Nucleus accumbens (tissue), 56 donors: ENCODE measurements around the gene CUEDC1.

Source experiments
- DNase-seq, 56 donors: peaks; one replicate each; lab custom pipeline; 2025; lab: John Stamatoyannopoulos, UW

CUEDC1 gene

DNA sequence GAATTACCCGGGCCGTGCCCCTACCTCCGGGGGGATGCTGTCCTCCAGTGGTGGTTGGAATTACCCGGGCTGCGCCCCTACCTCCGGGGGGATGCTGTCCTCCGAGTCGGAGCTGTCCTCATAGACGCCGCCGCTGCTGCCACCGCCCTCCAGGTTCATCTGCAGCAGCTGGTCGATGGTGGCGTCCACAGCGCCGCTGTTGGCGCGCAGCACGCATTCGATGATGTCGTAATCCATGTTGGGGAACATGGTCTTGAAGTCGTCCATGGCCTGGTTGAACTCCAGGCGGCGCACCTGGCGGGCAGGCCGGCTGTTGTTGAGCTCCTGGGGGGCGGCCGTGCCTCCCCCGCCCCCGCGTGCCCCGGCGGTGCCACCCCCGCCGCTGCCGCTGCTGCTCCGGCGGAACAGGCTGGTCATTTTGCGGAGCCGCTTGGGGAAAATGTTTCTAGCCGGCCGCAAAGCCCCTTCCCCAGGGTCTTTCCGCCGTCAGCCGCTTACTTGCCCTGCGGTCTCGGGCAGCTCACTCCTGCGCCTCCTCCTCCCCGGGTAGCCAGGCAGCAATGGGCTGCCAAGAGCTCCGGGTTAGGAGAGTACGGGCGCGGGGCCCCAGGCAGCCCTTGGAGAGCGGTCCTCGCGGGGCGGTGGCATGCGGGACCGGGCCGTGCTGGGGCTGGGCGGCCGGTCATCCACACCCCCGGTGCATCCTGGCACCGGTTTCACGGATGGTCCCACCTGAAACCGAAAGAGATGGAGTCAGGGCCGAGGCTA is 69.9 kb downstream of the CUEDC1 start:
- no peak for DNase-seq

DNA sequence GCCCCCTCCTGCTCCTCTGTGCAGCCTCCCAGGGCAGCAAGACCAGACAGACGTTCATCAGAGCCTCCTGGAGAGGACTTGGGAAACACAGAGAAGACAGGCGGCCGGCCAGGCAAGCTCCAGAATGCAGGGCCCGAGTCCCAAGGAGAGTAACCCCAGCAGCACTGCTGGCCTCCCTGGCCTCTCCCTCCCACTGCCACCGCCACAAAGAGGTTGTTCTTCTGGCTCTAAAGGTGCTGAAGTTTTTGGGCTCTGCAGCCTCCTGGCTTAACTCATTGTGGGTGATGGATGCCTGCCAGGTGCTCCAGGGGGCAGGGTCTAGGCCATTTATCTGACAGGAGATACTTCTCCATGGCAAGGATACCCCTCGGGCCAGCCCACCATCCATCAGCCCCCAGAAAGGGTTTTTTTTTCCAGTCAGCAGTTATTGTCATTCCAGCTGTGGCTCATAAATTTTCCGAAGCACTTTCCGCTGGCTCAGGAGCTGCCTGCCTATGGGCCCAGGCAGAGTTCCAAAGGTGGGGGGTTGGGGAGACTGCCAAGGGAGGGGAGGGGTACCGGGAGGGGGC is 73.3 kb downstream of the CUEDC1 start:
- DNase-seq, result peak in 4 of 56 donors; percentile 24 to 42 (median 32)

DNA sequence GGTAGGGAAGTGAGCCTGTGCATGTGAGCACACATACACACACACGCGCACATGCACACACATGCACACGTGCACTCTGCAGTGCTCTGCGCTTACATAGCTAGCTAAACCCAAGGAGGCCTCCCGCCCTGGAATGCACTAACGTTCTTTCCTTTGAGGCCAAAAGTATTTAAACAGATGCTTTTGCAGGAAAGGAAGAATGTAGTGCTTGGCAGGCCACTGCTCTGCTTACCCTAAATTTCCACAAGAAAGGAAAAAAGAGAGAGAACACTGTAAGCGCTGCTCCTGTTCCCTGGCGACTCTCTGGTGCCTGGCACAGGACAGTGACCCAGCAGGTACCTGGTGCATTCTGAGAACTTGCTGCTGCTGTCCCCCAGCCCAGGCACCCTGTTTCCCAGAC is 74.1 kb downstream of the CUEDC1 start:
- no peak for DNase-seq

DNA sequence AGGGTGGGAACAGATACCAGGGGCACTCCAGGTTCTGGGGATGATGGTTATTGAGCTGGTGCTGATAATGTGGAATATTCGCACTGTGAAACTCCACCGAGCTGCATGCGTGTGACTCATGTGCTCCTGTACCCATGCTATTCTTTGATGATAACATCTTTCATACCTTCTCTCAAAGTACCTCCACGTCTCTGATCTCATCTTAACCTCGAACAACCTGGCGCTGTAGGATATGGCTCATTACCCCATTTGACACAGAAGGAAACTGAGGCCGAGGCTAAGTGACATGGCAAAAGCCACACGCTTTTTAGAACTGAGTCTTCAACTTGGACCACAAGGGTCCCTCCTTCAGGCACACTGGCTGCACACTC is 75.1 kb downstream of the CUEDC1 start:
- DNase-seq, result peak in 1 of 56 donors; percentile 24

DNA sequence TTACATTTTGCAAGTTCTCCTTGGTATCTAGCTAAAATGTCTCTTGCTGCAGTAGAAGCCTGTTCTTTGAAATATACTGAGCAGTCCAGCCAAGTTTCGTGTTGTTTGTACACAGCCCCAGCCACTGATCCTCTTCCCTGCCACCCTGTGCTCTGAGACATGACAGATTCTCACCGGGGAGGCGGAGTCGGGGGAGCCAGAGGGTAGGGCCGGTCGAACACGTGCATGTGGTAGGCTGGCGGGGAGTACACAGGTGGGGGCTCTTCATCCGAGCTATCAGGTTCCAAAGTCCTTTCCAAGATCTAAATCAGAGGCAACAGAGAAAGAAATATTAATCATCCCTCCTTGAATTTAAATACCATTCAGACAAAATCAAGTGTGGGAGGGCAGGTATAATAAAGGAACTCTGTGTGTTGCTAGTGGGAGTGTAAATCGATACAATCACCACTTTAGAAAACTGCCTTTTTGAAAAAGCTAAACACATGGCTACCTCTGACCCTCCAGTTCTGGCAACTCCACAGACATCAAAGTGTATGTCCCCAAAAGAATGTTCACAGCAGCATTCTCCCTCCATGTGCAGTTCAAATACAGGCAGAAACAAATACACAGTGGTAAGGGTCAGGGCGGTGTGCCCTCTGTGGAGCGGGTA is 75.7 kb downstream of the CUEDC1 start:
- no peak for DNase-seq

DNA sequence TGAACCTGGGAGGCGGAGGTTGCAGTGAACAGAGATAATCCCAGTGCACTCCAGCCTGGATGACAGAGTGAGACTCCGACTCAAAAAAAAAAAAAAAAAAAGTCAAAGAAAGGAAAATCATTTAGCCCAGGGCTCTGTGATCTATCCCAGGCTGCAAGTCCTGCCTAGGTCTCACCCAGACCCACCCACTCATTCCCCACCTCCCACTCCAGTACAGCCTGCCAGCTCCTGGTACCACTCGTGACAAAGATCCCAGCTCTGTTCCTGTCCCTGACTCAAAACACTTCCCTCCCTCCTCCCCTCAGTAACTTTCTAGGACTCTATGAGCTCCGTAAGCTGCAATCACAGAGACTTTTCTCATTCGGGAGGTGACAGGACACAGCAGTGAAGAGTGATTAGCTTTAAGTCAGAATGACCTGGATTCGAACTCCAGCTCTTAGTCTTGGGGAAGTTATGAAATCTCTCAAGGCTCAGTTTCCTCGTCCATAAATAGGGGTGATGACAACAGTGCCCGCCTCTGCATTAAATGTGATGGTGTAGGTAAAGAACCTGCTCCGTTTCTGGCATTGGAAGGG is 77.3 kb downstream of the CUEDC1 start:
- DNase-seq, result no peak

DNA sequence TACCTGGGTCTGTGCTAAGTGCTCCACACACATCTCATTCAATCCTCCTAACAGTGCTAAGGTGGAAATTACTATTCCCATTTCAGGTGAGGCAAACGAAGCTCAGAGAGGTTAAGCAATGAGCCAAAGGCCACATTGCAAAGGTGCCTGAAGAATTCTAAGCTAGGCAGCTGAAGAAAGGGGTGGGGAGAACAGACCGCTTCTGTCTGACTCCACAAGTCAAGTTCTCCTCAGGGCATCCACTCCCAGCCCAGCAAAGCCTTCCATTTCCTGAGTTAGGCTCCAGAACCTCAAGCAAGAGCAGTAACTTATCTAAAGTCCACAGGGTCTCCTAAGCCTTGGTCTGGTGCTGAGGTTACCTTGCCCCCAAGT is 78.4 kb downstream of the CUEDC1 start:
- no peak for DNase-seq

DNA sequence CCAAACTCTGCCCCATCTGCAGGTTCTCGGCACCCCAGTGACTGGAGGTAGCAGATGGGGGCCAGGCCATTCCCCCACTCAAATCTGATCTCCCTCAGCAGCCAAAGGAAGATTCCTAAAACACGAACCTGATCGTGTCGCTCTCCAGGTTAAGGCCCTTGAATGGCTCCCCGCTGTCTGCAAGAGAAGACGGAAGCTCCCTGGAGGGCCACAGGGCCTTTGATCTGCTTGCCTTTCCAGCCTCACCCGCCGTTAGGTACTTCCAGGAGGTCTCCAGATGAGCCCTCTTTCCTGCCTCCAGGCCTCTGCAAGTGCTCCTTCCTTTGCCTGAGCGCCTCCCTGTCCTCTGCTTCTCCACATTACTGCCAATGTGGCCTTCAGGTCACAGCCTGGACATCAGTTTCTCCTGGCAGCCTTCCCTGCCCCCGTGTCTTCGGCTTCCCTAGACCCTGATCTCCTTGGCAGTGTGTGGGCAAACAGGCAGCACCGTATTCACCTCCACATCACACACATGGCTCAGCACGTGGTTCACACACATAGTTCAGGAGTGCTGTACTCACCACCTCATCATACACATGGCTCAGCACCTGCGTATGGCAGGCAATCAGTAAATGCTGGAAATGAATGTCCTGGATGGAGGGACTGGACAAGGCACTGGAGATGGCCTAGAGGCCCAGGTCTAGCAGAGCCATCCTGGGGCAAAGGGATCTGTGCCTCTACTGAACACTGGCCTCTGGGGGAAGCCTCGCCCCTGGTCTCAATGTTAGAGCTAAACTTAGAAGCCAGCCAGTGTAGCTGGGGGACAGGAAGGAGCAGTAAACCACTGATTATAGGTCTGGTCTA is 79.0 kb downstream of the CUEDC1 start:
- no peak for DNase-seq

DNA sequence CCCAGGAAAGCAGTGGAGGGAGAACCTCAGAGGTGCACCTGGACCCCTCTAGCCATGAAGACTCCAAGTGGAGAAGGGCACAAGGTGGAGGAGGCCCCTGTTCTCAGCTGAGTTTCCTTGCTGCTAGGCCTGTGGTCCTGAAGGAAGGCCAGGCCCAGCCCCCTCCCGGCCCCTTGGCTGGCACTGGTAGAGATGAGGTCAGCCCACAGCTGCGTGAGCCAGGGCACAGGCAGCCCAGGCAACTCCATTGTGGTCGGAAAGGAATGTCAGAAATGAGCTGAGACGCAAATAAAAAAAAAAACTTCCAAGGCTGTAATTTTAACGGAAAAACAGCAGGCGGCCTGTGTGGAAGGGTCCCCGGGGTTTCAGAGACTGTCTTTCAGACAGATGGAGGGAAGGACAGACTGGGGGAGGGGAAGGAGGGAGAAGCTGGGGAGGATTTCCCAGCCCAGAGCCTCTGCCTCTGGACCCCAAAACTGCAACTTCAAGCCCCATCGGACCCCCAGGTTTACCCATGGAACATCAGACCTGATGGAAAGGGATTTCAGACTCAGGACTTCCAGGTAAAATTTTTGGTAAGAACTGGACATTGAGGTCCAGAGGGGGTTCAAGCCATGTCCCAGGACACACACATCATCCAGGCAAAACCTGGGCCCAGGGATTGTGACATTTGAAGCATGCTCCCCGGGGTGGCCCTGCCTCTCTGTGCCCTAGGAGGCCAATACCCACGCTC is 79.8 kb downstream of the CUEDC1 start:
- peak in 54 of 56 donors; percentile 27 to 89 (median 70) for DNase-seq

DNA sequence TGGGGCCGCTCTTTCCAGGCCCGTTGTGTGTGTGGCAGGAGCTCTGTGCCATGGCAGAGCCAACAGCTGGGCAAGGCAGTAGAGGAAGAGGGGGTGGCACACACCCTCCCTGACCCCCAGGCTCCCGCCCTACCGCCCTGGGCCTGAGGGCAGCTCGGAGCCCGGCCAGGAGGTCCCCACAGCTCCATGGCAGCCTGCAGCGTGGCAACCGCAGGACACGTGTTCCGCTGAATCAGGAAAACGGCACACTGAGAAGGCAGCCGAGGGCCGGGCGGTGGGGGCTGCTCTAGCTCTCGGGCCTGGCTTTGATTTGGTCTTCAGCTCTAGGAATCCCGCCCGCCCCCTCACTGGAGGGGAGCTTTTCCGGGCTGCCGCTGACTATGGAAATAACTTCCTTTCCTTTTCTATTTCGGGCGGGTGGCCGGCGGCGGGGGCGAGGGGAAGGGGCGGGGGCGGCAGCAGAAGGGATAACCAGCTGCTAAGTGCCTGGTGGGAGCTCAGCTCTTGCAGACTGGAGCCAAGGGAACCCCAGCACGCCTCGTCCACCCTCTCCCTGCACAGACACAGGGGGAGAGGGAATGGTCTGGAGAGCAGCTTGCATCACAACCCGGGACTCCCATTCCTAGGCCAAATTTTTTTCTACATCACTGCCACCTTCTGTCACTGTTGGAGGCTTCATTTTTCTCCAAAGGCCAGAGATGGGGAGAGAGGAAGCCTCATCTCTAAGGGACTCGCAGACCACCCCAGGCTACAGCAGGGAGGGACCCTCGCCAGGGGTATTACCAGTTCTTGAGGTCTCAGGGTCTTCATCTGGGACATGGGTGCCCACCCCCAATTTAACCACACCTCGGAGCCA is 80.5 kb downstream of the CUEDC1 start:
- DNase-seq, result peak in 53 of 56 donors; percentile 42 to 88 (median 70)

DNA sequence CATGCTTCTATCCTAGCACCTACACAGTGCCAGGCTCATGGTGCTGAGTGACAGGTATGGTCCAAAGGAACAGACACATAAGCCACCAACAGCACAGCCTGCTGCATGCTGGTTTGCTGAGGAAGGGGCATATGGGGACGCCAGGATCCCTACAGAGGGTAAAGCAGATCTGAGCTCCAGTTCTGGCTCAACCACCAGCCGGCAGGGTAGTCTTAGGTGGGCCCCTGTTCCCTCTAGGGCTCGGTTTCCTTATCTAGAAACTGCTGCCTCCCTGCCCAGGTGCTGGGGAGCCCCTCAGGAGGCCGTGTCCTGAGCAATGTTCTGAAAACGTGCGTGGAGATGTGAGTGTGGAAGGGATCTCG is 81.2 kb downstream of the CUEDC1 start:
- no peak for DNase-seq

DNA sequence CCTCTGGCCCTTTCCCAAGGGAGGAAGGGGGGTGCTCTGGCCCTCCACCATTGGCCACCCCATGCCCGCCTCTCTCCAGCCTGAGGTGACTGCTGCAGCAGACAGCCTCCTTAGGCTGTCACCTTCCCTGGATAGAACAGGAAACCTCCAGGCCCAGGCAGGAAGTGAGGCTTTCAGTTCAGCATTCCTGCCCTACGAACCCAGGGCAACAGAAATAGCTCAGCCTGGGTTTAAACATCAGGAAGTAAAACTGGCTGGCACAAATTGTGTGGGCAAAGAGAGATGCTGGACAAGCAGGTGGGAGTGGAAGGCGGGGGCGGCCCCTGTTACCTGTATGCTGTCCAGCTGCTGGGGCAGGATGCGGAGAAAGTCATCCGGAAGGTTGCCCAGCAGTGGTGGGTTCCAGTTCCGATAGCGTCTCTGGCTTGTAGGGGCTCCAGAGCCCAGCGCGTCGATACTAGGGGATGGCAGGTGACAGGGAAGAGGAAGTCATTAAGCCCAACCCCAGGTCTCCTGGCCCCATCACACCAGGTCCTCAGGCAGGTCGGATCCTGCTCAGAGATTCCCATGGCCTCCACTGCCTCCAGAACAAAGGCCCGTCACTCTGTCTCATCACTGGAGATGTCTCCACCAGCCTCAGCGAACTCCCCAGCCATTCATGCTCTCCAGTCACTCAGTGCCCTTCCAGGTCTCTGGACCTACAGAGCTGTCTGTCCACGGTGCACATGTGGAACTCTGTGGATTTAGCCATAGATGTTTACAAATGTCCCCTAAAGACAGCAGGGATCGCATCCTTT is 81.8 kb downstream of the CUEDC1 start:
- DNase-seq, result peak in 6 of 56 donors; percentile 17 to 28 (median 22)

DNA sequence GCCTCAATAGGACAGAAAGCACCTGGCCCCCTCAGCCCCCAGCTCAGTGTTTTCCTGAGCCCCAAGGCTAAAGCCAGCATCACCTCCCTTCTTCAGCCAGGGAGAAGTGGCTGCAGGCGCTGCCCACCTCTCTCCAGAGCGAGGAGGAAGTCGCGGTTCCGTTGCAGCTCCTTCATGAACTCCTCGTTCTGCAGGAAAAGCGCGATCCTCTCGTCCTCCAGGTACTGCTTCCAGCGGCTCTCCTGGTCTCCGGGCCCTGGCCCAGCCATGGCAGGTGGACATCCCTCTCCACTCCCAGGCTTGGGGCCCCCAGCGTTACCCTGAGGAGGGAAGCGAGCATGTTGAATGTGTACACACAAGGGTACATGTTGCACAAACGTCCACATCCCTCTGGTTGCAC is 82.7 kb downstream of the CUEDC1 start:
- no peak for DNase-seq

DNA sequence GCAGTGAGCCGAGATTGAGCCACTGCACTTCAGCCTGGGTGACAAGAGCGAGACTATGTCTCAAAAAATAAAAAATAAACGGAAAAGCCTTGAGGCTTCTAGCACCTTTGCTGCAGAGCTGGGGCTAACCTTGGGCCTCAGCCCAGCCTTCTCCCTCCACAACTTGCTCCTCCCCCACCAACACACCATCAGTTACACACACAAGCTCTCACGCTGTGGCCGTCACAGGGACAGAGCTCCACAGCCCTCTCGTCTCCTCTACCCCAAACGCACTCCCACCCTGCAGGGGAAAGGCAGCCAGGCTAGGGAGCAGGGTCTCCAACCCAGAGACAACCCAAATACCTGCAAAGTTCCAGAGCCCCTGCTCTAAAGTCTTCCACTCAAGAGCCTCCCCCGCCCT is 83.3 kb downstream of the CUEDC1 start:
- DNase-seq, result no peak

DNA sequence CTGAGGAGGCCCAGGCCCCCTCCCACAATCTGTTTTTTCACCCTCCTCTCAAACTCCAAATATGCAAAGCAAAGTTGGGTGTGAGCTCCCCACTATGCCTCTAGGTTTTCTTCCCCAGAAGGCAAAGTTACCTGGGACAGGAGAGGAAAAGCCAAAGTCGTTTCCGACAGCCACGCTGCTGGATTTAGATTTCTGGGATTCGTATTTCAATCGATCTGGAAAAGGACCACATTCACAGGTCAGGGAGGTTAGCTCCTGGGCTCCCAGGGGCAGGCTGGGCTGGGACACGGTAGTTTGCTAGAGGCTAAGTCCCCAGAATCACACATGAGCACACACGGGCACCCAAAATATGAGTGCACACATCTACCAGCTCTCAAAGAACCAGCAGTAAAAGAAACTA is 84.1 kb downstream of the CUEDC1 start:
- no peak for DNase-seq

DNA sequence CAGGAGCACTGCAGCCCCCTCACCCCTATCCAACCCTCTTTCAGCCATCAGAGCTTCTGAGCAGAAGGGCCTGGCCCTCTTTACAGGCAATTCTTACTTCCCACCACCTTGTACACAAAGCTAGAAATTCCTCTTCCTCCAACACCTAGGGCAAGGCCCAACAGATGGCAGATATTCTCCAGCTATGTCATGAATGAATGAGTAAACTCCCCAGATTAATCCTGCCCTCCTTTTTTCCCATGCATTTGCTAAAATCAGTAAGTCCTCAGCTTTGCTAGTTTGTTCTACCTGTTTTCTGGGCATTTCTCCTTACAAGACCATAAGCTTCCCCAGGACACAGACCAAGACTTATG is 85.0 kb downstream of the CUEDC1 start:
- DNase-seq, result no peak

DNA sequence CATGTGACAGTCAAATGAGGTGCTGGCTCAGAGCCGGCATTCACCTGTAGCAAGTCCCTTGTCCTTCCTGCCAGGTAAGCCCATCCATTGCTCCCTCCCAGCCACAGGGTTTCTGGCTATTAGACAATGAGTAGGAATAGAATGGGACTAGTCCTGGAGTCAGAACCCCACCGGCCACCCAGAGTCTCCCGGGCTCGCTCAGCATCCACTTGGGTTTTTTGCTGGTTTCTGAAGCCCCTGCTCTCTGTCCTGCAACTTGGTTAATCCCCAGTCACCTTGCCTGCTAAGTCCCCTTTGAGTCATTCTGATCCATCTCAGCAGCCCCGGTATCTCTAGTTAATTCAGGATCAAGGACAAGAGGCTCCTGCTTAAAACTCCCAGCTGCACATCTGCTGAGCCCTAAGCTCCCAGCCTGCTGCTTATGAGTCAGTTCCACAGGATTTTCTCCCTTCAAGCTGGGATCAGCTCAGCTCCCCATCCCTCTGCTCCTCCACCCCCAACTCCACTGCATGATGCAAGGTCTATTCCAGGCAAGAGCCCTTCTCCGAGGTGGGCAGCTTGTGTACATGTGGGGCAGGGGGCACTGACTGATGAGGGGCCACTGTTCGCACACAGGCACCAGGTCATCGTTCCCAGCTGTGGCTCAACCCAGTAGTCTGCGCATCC is 85.5 kb downstream of the CUEDC1 start:
- DNase-seq, result peak in 7 of 56 donors; percentile 11 to 50 (median 30)
